GM21447 (cell line): ENCODE measurements around the gene GINS1.

Experiments
- ATAC-seq: cut with Tn5 transposase; IDR thresholded peaks from one replicate; pipeline ENCODE4 v1.9.1; 2021; ENCODE audit not compliant: unreplicated experiment

The GINS1 gene

GRCh38 chr20:25453035-25453810 lies 45.8 kb downstream of the GINS1 start:
- no peak for ATAC-seq

- ATAC-seq = no peak
Observed at GRCh38 chr20:25454153-25454900, 46.9 kb downstream of the GINS1 start.

- ATAC-seq = no peak
Observed at GRCh38 chr20:25457886-25458680, 50.6 kb downstream of the GINS1 start.

GRCh38 chr20:25459111-25459830 lies 51.8 kb downstream of the GINS1 start:
- no peak for ATAC-seq

GRCh38 chr20:25459916-25460535 lies 52.6 kb downstream of the GINS1 start:
- no peak for ATAC-seq

GRCh38 chr20:25460566-25461280 lies 53.2 kb downstream of the GINS1 start:
- no peak for ATAC-seq

- ATAC-seq = no peak
Observed at GRCh38 chr20:25461281-25461650, 53.8 kb downstream of the GINS1 start.

- ATAC-seq = no peak
Observed at GRCh38 chr20:25461786-25462545, 54.5 kb downstream of the GINS1 start.

GRCh38 chr20:25464501-25465242 lies 57.2 kb downstream of the GINS1 start:
- no peak for ATAC-seq

- ATAC-seq = no peak
Observed at GRCh38 chr20:25465243-25466135, 58.0 kb downstream of the GINS1 start.

GRCh38 chr20:25466846-25467245 lies 59.4 kb downstream of the GINS1 start:
- no peak for ATAC-seq

GRCh38 chr20:25467441-25467840 lies 60.0 kb downstream of the GINS1 start:
- no peak for ATAC-seq

- no peak for ATAC-seq
Observed at GRCh38 chr20:25468126-25469075, 60.9 kb downstream of the GINS1 start.

- no peak for ATAC-seq
Observed at GRCh38 chr20:25469558-25469957, 62.1 kb downstream of the GINS1 start.

- ATAC-seq = no peak
Observed at GRCh38 chr20:25470045-25470444, 62.6 kb downstream of the GINS1 start.

- ATAC-seq = no peak
Observed at GRCh38 chr20:25471020-25471419, 63.5 kb downstream of the GINS1 start.
